Panc1 (cell line): ENCODE results near the gene PRXL2B. TPM values are rescaled to one million over a fixed set of nuclear protein-coding genes. Genes with fewer than 3 reads are reported as not detected.
A peak's percentile ranks its signal among the peaks of the same experiment; 100 is the strongest.

Experiments
- ATAC-seq: fragments of 200-7000 bp; cut with Tn5 transposase; 2 replicates; pipeline ENCODE4 v1.9.1; 2020; ENCODE audit warnings: mild to moderate bottlenecking, moderate library complexity
- BruUV-seq: library from RNA; stranded (reverse); fragments of 400-500 nt; replicated peaks from 2 replicates; lab custom pipeline; 2021; lab: Mats Ljungman, UMichigan
- CTCF ChIA-PET: fragments of 300-600 bp; sonication (Branson Sonifier 250); formaldehyde crosslinking; loops from one replicate; lab custom pipeline; 2022; ENCODE audit warnings: antibody characterized with exemption; lab: Charles Lee
- POLR2A ChIA-PET: fragments of 300-600 bp; sonication (Branson Sonifier 250); formaldehyde crosslinking; loops from one replicate; lab custom pipeline; 2022; ENCODE audit warnings: antibody characterized with exemption; lab: Charles Lee
- DNase-seq: peaks from one replicate; pipeline ENCODE4 v3.0.0-alpha.2; 2010; ENCODE audit warnings: low read depth, low spot score
- H3K27ac ChIP-seq: 2 replicates; pipeline ENCODE4 v1.5.1; 2011; ENCODE audit warnings: mild to moderate bottlenecking, low read length, inconsistent platforms
- H3K27me3 ChIP-seq: fragments of 200-500 bp; sonication (Bioruptor generic); 2 replicates; pipeline ENCODE4 v1.6.0; 2014; ENCODE audit warnings: low read length, inconsistent platforms; ENCODE audit not compliant: control insufficient read depth, insufficient read depth
- H3K36me3 ChIP-seq: fragments of 200-500 bp; sonication (Bioruptor generic); 2 replicates; pipeline ENCODE4 v1.5.1; 2014; ENCODE audit warnings: inconsistent platforms, mild to moderate bottlenecking, low read length, moderate library complexity; ENCODE audit not compliant: control insufficient read depth, insufficient read depth
- H3K4me1 ChIP-seq: 2 replicates; pipeline ENCODE4 v1.5.1; 2011; ENCODE audit warnings: inconsistent platforms, mild to moderate bottlenecking, low read length, moderate library complexity; ENCODE audit not compliant: control insufficient read depth, insufficient read depth
- H3K4me3 ChIP-seq, 2 experiments: 2 replicates each; pipeline ENCODE4 v1.5.1; 2011 to 2012; ENCODE audit warnings: low read depth in 2 of 2, low read length in 2 of 2, mild to moderate bottlenecking in 2 of 2, inconsistent platforms in 1 of 2, moderate library complexity in 1 of 2
- H3K9me3 ChIP-seq: fragments of 200-500 bp; sonication (Bioruptor generic); 2 replicates; pipeline ENCODE4 v1.5.1; 2014; ENCODE audit warnings: low read depth, mild to moderate bottlenecking, inconsistent platforms, low read length, moderate library complexity; ENCODE audit not compliant: control insufficient read depth, insufficient read depth
- CTCF ChIP-seq: fragments of 450-650 bp; IDR thresholded peaks from 2 replicates; pipeline ENCODE4 v1.5.1; 2017; ENCODE audit warnings: mild to moderate bottlenecking
- POLR2AphosphoS5 ChIP-seq: IDR thresholded peaks from 2 replicates; pipeline ENCODE4 v1.6.1; 2012; ENCODE audit warnings: mild to moderate bottlenecking, low read depth, low read length, moderate library complexity
- REST ChIP-seq, 2 experiments: IDR thresholded peaks; 2 replicates each; pipeline ENCODE4 v1.6.1; 2011 to 2012; ENCODE audit warnings: low read depth in 2 of 2, control low read depth in 1 of 2, low read length in 1 of 2, mild to moderate bottlenecking in 1 of 2, moderate library complexity in 1 of 2; ENCODE audit not compliant: insufficient read depth in 1 of 2
- SIN3A ChIP-seq: IDR thresholded peaks from 2 replicates; pipeline ENCODE4 v1.6.1; 2012; ENCODE audit warnings: low read depth, mild to moderate bottlenecking, low read length, moderate library complexity, borderline replicate concordance; ENCODE audit not compliant: insufficient read depth
- TCF7L2 ChIP-seq: IDR thresholded peaks from 2 replicates; pipeline ENCODE4 v1.6.1; 2011; ENCODE audit warnings: mild to moderate bottlenecking, low read depth, low read length, inconsistent platforms
- in situ Hi-C: cut with HindIII; loops from 2 replicates; pipeline ENCODE4 v1.10.0; 2016; ENCODE audit warnings: low sequenced_read_pairs, low pct_unique_long_range_greater_than_20kb
- intact Hi-C: fragments of 100-400 bp; cut with micrococcal nuclease; formaldehyde crosslinking; loops from one replicate; pipeline ENCODE4 v1.10.0; 2022; ENCODE audit not compliant: unreplicated experiment
- total RNA-seq: library from RNA; stranded (reverse); gene quantifications from one replicate; pipeline ENCODE4 v1.2.1, GENCODE V29; 2021; ENCODE audit not compliant: unreplicated experiment

PRXL2B gene
- total RNA-seq, 1 experiment from 2014 or later: 17.0 TPM

- BruUV-seq: no TSS peak
- TF ChIP-seq SIN3A (no peak), TCF7L2 (no peak), REST (IDR thresholded peaks at IDR 0.05; ENCODE audit: insufficient read depth in 1 of 2, low read depth in 2 of 2, low read length in 1 of 2) (no peak), POLR2AphosphoS5 (no peak), CTCF (no peak)
- in situ Hi-C loops: no loop called here
- H3K9me3 ChIP-seq: no peaks in the 10 kb centered on the region
- H3K36me3 ChIP-seq: no peaks in the 10 kb centered on the region
- H3K4me1 ChIP-seq: peaks cover 45% of the 10 kb centered on the region
- intact Hi-C loops: loop anchor here (10.0 kb wide), 1 partner anchor 77 kb away; no protein-coding TSS in a partner anchor
- ChIA-PET CTCF (no interaction called here), POLR2A (no interaction called here)
- ATAC-seq (no peak), DNase-seq (no peak)
- H3K27ac ChIP-seq: no peak overlapping the region
- H3K4me3 ChIP-seq: no peak overlapping the region
- no peaks in the 10 kb centered on the region for H3K27me3 ChIP-seq
Measured at GRCh38 chr1:2541619-2542245, 44.8 kb upstream of the PRXL2B start.

- no peak for TF ChIP-seq REST (IDR thresholded peaks at IDR 0.05; ENCODE audit: insufficient read depth in 1 of 2, low read depth in 2 of 2, low read length in 1 of 2)
- TF ChIP-seq POLR2AphosphoS5: no peak
- peak; percentile 70; the same call in 1 of the 2 replicates for TF ChIP-seq TCF7L2
- Histone ChIP-seq H3K27ac (peak overlapping the region; percentile 70; the same call in 1 of the 2 replicates), H3K27me3 (no peaks in the 10 kb centered on the region), H3K4me1 (peaks cover 43% of the 10 kb centered on the region), H3K4me3 (no peak overlapping the region), H3K36me3 (no peaks in the 10 kb centered on the region), H3K9me3 (no peaks in the 10 kb centered on the region)
- DNase-seq: no peak
- no TSS peak for BruUV-seq
- ATAC-seq: no peak
- intact Hi-C loops: loop anchor here (10.0 kb wide), 1 partner anchor 78 kb away; no protein-coding TSS in a partner anchor
- CTCF ChIA-PET: no interaction called here
- POLR2A ChIA-PET: no interaction called here
- in situ Hi-C loops: no loop called here
Measured at GRCh38 chr1:2542246-2542915, 44.2 kb upstream of the PRXL2B start.
